ENCODE results near the gene RBM19.

RBM19 gene

DNA sequence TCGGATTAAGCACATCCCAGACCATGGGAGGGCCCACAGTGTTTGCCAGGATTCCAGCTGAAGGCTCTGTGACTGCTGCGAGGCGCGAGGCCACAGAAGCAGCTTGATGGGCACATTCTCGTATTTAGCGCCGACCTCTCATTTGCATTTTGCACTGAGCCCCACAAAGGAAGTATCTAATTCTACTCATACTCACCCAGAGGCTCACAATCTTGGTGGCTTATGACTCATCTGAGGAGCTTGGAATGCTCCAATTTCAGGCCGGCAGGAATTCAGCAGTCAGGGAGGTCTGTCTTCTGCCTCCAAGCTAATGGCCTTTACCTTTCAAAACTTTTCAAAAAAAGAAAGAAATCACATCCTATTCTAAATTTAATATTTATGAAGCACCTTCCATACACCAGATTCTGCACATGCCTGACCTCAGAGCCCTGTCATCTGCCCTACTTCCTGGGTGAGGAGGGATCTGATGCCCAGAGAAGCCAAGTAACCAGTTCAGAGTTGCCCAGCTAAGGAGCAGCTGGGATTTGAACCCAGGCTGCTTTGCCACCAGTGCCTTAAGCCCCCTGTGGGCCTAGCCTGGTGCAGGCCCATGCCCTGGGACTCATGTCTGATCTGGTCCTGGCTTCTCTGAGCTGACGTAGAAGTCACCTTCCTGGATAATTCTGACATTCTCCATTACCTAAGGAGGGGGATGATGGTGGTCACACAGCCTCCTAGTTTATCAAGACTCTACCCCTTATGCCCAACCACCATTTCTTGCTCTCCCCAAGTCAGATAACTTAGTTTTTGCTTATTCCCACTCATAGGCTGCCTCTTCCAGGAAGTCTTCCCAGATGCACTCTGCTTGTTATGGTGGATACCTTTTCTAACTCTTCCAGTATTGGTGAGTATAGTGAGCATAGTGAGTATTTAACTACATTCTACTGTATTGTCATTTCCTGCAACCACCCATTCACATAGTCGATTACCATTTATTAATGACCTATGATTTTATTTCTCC is 198.9 kb downstream of the RBM19 start:
- DNase-seq, result no peak
